CD4-positive, alpha-beta T cell (primary cell): ENCODE results near the gene SEL1L. TPM values are rescaled to one million over a fixed set of nuclear protein-coding genes. Genes with fewer than 3 reads are reported as not detected.

Experiments
- ATAC-seq: fragments of 200-7000 bp; cut with Tn5 transposase; one replicate; pipeline ENCODE4 v1.10.0; 2022; ENCODE audit warnings: mild to moderate bottlenecking; ENCODE audit not compliant: poor library complexity
- CTCF ChIA-PET: fragments of 350-600 bp; sonication (Branson Sonifier 250); formaldehyde crosslinking; loops from one replicate; lab custom pipeline; 2021; ENCODE audit warnings: antibody characterized with exemption, inconsistent platforms; lab: Charles Lee
- POLR2A ChIA-PET: fragments of 350-600 bp; sonication (Branson Sonifier 250); formaldehyde crosslinking; loops from one replicate; lab custom pipeline; 2021; ENCODE audit warnings: antibody characterized with exemption, inconsistent platforms; lab: Charles Lee
- DNase-seq, 14 experiments: peaks; one replicate each; pipeline ENCODE4 v3.0.0-alpha.2; 2013 to 2020; ENCODE audit warnings: mixed read lengths in 2 of 14
- H3K27ac ChIP-seq, 2 donors: one replicate each; pipeline versions ENCODE4 v1.5.1 to v1.7.0; 2013; ENCODE audit warnings: low read length in 2 of 2, low read depth in 1 of 2, mild to moderate bottlenecking in 1 of 2
- H3K27me3 ChIP-seq, 2 experiments: 1 replicate in 1 of 2; 2 replicates in 1 of 2; pipeline versions ENCODE4 v1.6.1 to v1.7.0; 2013; ENCODE audit warnings: low read length in 2 of 2, control low read depth in 1 of 2, mild to moderate bottlenecking in 1 of 2, moderate library complexity in 1 of 2; ENCODE audit not compliant: insufficient read depth in 2 of 2, control insufficient read depth in 1 of 2
- H3K36me3 ChIP-seq: one replicate; pipeline ENCODE4 v1.6.1; 2013; ENCODE audit warnings: low read length, control low read depth; ENCODE audit not compliant: insufficient read depth
- H3K4me1 ChIP-seq: one replicate; pipeline ENCODE4 v1.6.1; 2013; ENCODE audit warnings: low read length, control low read depth; ENCODE audit not compliant: insufficient read depth
- H3K4me3 ChIP-seq: one replicate; pipeline ENCODE4 v1.5.1; 2013; ENCODE audit warnings: mild to moderate bottlenecking, low read length, moderate library complexity
- H3K9me3 ChIP-seq, 2 experiments: 1 replicate in 1 of 2; 2 replicates in 1 of 2; pipeline versions ENCODE4 v1.6.1 to v1.7.0; 2013; ENCODE audit warnings: low read length in 2 of 2, mild to moderate bottlenecking in 2 of 2, control low read depth in 1 of 2, moderate library complexity in 1 of 2; ENCODE audit not compliant: control insufficient read depth in 1 of 2, insufficient read depth in 1 of 2
- H3K27ac Mint-ChIP-seq: one replicate; pipeline ENCODE4 v1.8.0; 2020; ENCODE audit warnings: mixed read lengths
- H3K27me3 Mint-ChIP-seq: one replicate; pipeline ENCODE4 v1.8.0; 2021; ENCODE audit warnings: mixed read lengths
- H3K36me3 Mint-ChIP-seq: one replicate; pipeline ENCODE4 v1.8.0; 2021; ENCODE audit warnings: low read depth, mixed read lengths
- H3K4me1 Mint-ChIP-seq: one replicate; pipeline ENCODE4 v1.8.0; 2021; ENCODE audit warnings: low read depth, mixed read lengths
- H3K4me3 Mint-ChIP-seq: one replicate; pipeline ENCODE4 v1.8.0; 2020; ENCODE audit warnings: mild to moderate bottlenecking, mixed read lengths
- H3K9me3 Mint-ChIP-seq: one replicate; pipeline ENCODE4 v1.8.0; 2020; ENCODE audit warnings: mixed read lengths
- intact Hi-C, 2 experiments: fragments of 100-400 bp; cut with DNase I in 1 of 2; cut with micrococcal nuclease in 1 of 2; formaldehyde crosslinking; loops; one replicate each; pipeline versions ENCODE4 v1.15.1 to v1.9.0; 2023 to 2025; cut with DNase I, micrococcal nuclease
- polyA plus RNA-seq, 2 donors: library from polyadenylated mRNA; unstranded; fragments of 120-200 nt; gene quantifications; one replicate each; pipeline ENCODE4 v1.2.1, GENCODE V29; 2013
- total RNA-seq, 174 experiments: library from RNA in 2 of 174; stranded (reverse) in 2 of 174; gene quantifications; one replicate each; pipeline ENCODE4 v1.2.3 and lab custom pipeline; 2021 to 2026
- TF ChIP-seq, protein P1 (sequence below): fragments of 200-600 bp; IDR thresholded peaks from one replicate; pipeline ENCODE4 v1.8.0; 2022; ENCODE audit warnings: antibody characterized with exemption, mild to moderate bottlenecking

The SEL1L gene
- total RNA-seq (10 to 100 TPM; 40.6 to 46.4 TPM), total RNA-seq (lab: John Stamatoyannopoulos, UW) (45.8 to 216 (median 125) reads per million in 172 experiments)
- polyA plus RNA-seq (2013, experiment 1 of 2) = 25.9 TPM
- polyA plus RNA-seq (2013, experiment 2 of 2) = 26.5 TPM

DNA sequence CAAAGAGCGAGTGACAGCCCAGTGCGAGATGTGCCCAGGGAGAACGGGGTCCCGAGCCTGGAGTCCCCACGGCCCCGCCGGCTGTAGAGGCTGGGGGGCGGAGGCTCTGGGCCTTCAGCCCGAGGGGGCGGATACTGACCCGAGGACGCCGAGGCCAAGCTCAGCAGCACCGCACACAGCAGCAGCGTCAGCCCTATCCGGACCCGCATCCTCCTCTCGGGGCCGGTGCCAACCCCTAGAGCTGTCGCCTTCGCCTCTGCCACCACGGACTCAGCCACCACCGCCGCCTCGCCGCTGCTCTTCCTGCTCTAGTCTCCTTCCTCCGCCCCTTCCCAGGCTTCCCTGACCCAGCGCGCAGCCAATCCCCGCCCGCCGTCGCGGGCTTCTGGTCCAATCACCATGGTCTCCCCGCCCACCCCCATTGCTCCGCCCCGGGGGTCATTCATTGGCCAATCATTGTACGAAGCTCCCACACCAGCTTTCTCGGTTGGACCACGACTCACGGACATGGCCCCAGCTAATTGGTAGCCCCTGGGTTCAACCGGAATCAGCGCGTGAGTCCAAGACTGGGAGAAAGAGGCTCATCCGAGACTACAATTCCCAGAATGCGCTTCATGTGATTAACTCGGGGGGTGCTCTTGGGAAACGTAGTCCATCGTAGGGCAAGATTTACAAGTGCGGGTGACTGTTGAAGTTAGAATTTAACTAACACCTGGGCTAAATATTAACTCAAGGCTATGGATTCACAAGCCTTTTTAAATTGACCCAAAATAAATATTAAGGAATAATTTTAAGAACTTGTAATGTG lies at the start of gene SEL1L:
Gene SEL1L (minus strand): TSS at position 318 of the 808 bp plus-strand sequence. CDS start 109 bp downstream, at position 209.
- Mint-ChIP-seq H3K27ac (peak within 1 kb of the TSS; percentile 84), H3K4me3 (peak within 1 kb of the TSS; percentile 96), H3K9me3 (peaks cover 3% of the 10 kb centered on the region), H3K36me3 (peaks cover 16% of the 10 kb centered on the region), H3K27me3 (no peaks in the 10 kb centered on the region), H3K4me1 (peaks cover 70% of the 10 kb centered on the region)
- H3K9me3 ChIP-seq = no peaks in the 10 kb centered on the region
- peak within 1 kb of the TSS; percentile 62 to 64 for H3K27ac ChIP-seq
- H3K36me3 ChIP-seq = no peaks in the 10 kb centered on the region
- intact Hi-C loops = loop anchor here (2.0 to 5.0 kb wide), 4 partner anchors 59 to 591 kb away; partner anchors contain the start of genes GTF2A1 (in 2 of the 2) and CEP128 (in 1 of the 2)
- peaks cover 19% of the 10 kb centered on the region for H3K4me1 ChIP-seq
- H3K4me3 ChIP-seq = peak within 1 kb of the TSS; percentile 89
- TF ChIP-seq, protein P1, sequence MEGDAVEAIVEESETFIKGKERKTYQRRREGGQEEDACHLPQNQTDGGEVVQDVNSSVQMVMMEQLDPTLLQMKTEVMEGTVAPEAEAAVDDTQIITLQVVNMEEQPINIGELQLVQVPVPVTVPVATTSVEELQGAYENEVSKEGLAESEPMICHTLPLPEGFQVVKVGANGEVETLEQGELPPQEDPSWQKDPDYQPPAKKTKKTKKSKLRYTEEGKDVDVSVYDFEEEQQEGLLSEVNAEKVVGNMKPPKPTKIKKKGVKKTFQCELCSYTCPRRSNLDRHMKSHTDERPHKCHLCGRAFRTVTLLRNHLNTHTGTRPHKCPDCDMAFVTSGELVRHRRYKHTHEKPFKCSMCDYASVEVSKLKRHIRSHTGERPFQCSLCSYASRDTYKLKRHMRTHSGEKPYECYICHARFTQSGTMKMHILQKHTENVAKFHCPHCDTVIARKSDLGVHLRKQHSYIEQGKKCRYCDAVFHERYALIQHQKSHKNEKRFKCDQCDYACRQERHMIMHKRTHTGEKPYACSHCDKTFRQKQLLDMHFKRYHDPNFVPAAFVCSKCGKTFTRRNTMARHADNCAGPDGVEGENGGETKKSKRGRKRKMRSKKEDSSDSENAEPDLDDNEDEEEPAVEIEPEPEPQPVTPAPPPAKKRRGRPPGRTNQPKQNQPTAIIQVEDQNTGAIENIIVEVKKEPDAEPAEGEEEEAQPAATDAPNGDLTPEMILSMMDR = no peak
- ChIA-PET POLR2A (interaction anchor here (0.6 to 3.3 kb wide), 11 partner anchors 12 to 578 kb away, joined by 3 to 34 read pairs (median 6); partner anchors contain the start of genes GTF2A1 and TSHR), CTCF (no interaction called here)
- DNase-seq (peak; percentile 97 to 100 (median 99)), ATAC-seq (peak; percentile 95)
- no peaks in the 10 kb centered on the region for H3K27me3 ChIP-seq

DNA sequence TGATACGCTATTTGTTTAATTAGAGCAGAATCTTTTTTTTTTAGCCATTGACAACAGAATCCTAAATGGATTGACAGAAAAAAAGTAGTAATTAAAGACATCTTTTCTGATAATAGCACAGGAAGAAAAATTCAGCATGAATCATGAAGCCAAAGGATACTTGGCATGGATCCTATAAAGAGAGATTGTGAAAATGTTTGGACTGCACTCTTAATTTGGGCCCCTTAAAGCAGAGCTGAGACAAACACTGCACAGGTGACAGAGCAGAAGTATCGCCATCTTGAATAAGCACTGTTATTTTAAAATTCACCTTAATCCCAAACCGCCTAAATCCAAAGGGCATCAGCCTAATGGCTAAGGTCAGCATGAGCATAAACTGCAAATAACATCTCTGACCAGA lies 48.8 kb upstream of the SEL1L start:
- H3K4me3 Mint-ChIP-seq = no peak overlapping the region
- peaks cover 0 to 4% of the 10 kb centered on the region in 2 experiments for H3K27me3 ChIP-seq
- TF ChIP-seq, protein P1 = no peak
- intact Hi-C loops = no loop called here
- no peaks in the 10 kb centered on the region for H3K36me3 Mint-ChIP-seq
- DNase-seq = no peak
- H3K27me3 Mint-ChIP-seq = peaks cover 26% of the 10 kb centered on the region
- H3K27ac ChIP-seq = no peak overlapping the region
- no peaks in the 10 kb centered on the region for H3K9me3 ChIP-seq
- no peaks in the 10 kb centered on the region for H3K36me3 ChIP-seq
- H3K9me3 Mint-ChIP-seq = peaks cover 3% of the 10 kb centered on the region
- H3K27ac Mint-ChIP-seq = no peak overlapping the region
- H3K4me3 ChIP-seq = no peak overlapping the region
- CTCF ChIA-PET = no interaction called here
- H3K4me1 ChIP-seq = no peaks in the 10 kb centered on the region
- H3K4me1 Mint-ChIP-seq = no peaks in the 10 kb centered on the region
- POLR2A ChIA-PET = no interaction called here
- ATAC-seq = no peak

DNA sequence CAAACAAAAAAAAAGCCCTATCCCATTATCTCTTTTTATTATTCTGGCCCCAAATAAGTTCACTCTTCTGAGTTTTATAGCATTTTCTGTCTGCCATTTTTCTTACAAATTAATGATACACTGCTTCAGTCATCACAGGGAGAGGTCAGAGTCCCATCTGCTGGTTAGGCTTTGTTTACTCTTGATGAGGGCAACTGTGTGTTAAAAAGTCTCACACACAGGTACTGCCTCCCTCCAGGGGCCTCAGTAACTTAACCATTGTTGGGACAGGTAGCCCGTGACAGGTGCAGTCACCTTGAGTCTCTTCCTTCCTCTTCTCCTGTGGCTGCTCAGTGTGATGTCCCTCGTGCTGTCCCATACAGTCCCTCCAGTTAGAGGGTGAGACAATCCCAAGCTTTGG lies 45.5 kb upstream of the SEL1L start:
- ChIA-PET POLR2A (no interaction called here), CTCF (no interaction called here)
- intact Hi-C loops = no loop called here
- H3K9me3 ChIP-seq = no peaks in the 10 kb centered on the region
- DNase-seq (no peak), ATAC-seq (no peak)
- H3K9me3 Mint-ChIP-seq = peaks cover 3% of the 10 kb centered on the region
- no peak overlapping the region for H3K4me3 Mint-ChIP-seq
- H3K27me3 ChIP-seq = peaks cover 4 to 7% of the 10 kb centered on the region in 2 experiments
- no peak overlapping the region for H3K27ac Mint-ChIP-seq
- H3K4me1 Mint-ChIP-seq = no peaks in the 10 kb centered on the region
- H3K36me3 Mint-ChIP-seq = no peaks in the 10 kb centered on the region
- TF ChIP-seq, protein P1 = no peak
- no peaks in the 10 kb centered on the region for H3K36me3 ChIP-seq
- H3K27me3 Mint-ChIP-seq = peaks cover 36% of the 10 kb centered on the region
- no peak overlapping the region for H3K4me3 ChIP-seq
- no peaks in the 10 kb centered on the region for H3K4me1 ChIP-seq
- no peak overlapping the region for H3K27ac ChIP-seq
